Endothelial cell of umbilical vein (primary cell): ENCODE data around the gene TRIM52.

Source experiments
- EZH2 ChIP-seq: IDR thresholded peaks from 2 replicates; pipeline ENCODE4 v1.6.1; 2012; ENCODE audit warnings: borderline replicate concordance, low read depth, mild to moderate bottlenecking, moderate library complexity, low read length, inconsistent platforms; ENCODE audit not compliant: severe bottlenecking
- FOS ChIP-seq: IDR thresholded peaks from 2 replicates; pipeline ENCODE4 v1.6.1; 2011; ENCODE audit warnings: mild to moderate bottlenecking, low read length, moderate library complexity, borderline replicate concordance; ENCODE audit not compliant: insufficient read depth
- JUN ChIP-seq: IDR thresholded peaks from 2 replicates; pipeline ENCODE4 v1.6.1; 2011; ENCODE audit warnings: borderline replicate concordance, low read depth; ENCODE audit not compliant: insufficient read length, insufficient read depth
- MAX ChIP-seq: IDR thresholded peaks from 2 replicates; pipeline ENCODE4 v1.6.1; 2011; ENCODE audit not compliant: insufficient read depth, insufficient read length
- MYC ChIP-seq: IDR thresholded peaks from one replicate; pipeline ENCODE4 v1.6.1; 2011; ENCODE audit warnings: mild to moderate bottlenecking, low read depth, low read length
- POLR2A ChIP-seq: IDR thresholded peaks from 2 replicates; pipeline ENCODE4 v1.6.1; 2012; ENCODE audit warnings: low read depth, mild to moderate bottlenecking, control low read depth, low read length
- POLR2AphosphoS5 ChIP-seq: IDR thresholded peaks from 2 replicates; pipeline ENCODE4 v1.6.1; 2012; ENCODE audit warnings: low read depth, mild to moderate bottlenecking, control low read depth, low read length, moderate library complexity; ENCODE audit not compliant: insufficient read depth
- TF ChIP-seq, protein P1 (sequence below), 2 donors: IDR thresholded peaks; 1 replicate in 1 of 2; 2 replicates in 1 of 2; pipeline ENCODE4 v1.5.1; 2011; ENCODE audit warnings: low read length in 2 of 2, mild to moderate bottlenecking in 2 of 2, moderate library complexity in 2 of 2, control low read depth in 1 of 2, inconsistent platforms in 1 of 2, low read depth in 1 of 2; ENCODE audit not compliant: insufficient read depth in 1 of 2; ENCODE audit errors: extremely low read depth in 1 of 2

- TF ChIP-seq FOS, result no peak
- TF ChIP-seq POLR2A, result no peak
- TF ChIP-seq, protein P1, sequence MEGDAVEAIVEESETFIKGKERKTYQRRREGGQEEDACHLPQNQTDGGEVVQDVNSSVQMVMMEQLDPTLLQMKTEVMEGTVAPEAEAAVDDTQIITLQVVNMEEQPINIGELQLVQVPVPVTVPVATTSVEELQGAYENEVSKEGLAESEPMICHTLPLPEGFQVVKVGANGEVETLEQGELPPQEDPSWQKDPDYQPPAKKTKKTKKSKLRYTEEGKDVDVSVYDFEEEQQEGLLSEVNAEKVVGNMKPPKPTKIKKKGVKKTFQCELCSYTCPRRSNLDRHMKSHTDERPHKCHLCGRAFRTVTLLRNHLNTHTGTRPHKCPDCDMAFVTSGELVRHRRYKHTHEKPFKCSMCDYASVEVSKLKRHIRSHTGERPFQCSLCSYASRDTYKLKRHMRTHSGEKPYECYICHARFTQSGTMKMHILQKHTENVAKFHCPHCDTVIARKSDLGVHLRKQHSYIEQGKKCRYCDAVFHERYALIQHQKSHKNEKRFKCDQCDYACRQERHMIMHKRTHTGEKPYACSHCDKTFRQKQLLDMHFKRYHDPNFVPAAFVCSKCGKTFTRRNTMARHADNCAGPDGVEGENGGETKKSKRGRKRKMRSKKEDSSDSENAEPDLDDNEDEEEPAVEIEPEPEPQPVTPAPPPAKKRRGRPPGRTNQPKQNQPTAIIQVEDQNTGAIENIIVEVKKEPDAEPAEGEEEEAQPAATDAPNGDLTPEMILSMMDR (IDR thresholded peaks at IDR 0.05; ENCODE audit: extremely low read depth in 1 of 2, insufficient read depth in 1 of 2, low read depth in 1 of 2, low read length in 2 of 2), result no peak
- no peak for TF ChIP-seq JUN
- TF ChIP-seq EZH2, result no peak
- no peak for TF ChIP-seq POLR2AphosphoS5
- TF ChIP-seq MYC, result no peak
- TF ChIP-seq MAX, result no peak
These were observed 27.7 kb downstream of the TRIM52 start for GRCh38 chr5:181233088-181233800.
